Neural crest cell (in vitro differentiated cells): ENCODE data around the gene UCP2. TPM values are rescaled to one million over a fixed set of nuclear protein-coding genes. Genes with fewer than 3 reads are reported as not detected.
A peak's percentile ranks its signal among the peaks of the same experiment; 100 is the strongest.

Experiments
- DNase-seq: peaks from one replicate; pipeline ENCODE4 v3.0.0; 2021; ENCODE audit warnings: low read depth, mixed read lengths, low spot score
- H3K27ac Mint-ChIP-seq: one replicate; pipeline ENCODE4 v1.8.0; 2021; ENCODE audit warnings: mild to moderate bottlenecking, mixed read lengths; ENCODE audit not compliant: unreplicated experiment
- H3K27me3 Mint-ChIP-seq: 2 replicates; pipeline ENCODE4 v1.8.0; 2021; ENCODE audit warnings: low read depth, mild to moderate bottlenecking, mixed read lengths
- H3K36me3 Mint-ChIP-seq: 2 replicates; pipeline ENCODE4 v1.8.0; 2021; ENCODE audit warnings: low read depth, mild to moderate bottlenecking, mixed read lengths
- H3K4me1 Mint-ChIP-seq: 2 replicates; pipeline ENCODE4 v1.8.0; 2021; ENCODE audit warnings: mixed read lengths
- H3K4me3 Mint-ChIP-seq: one replicate; pipeline ENCODE4 v1.8.0; 2021; ENCODE audit warnings: mild to moderate bottlenecking, mixed read lengths
- H3K9me3 Mint-ChIP-seq: 2 replicates; pipeline ENCODE4 v1.8.0; 2021; ENCODE audit warnings: mixed read lengths
- CTCF ChIP-seq: fragments of 200-600 bp; sonication (generic); conservative IDR thresholded peaks from 2 replicates; pipeline ENCODE4 v1.5.0; 2021; ENCODE audit warnings: antibody characterized with exemption, mild to moderate bottlenecking
- total RNA-seq: library from RNA; stranded (reverse); gene quantifications from 2 replicates; pipeline ENCODE4 v1.2.1, GENCODE V29; 2021

Gene UCP2
- total RNA-seq, 1 donor from 2014 or later = 71.4 TPM

GRCh38 chr11:73932781-73933180 is 49.9 kb downstream of the UCP2 start:
- TF ChIP-seq CTCF = no peak
- DNase-seq = no peak
- Mint-ChIP-seq H3K27me3 (no peaks in the 10 kb centered on the region), H3K27ac (no peak overlapping the region), H3K36me3 (peaks cover 18% of the 10 kb centered on the region), H3K9me3 (no peaks in the 10 kb centered on the region), H3K4me1 (peaks cover 5% of the 10 kb centered on the region), H3K4me3 (no peak overlapping the region)

- H3K27me3 Mint-ChIP-seq = no peaks in the 10 kb centered on the region
- peaks cover 18% of the 10 kb centered on the region for H3K36me3 Mint-ChIP-seq
- H3K4me3 Mint-ChIP-seq = no peak overlapping the region
- H3K4me1 Mint-ChIP-seq = peaks cover 5% of the 10 kb centered on the region
- no peak for TF ChIP-seq CTCF
- DNase-seq = no peak
- no peak overlapping the region for H3K27ac Mint-ChIP-seq
- H3K9me3 Mint-ChIP-seq = no peaks in the 10 kb centered on the region
Observed at GRCh38 chr11:73931951-73932350, 50.7 kb downstream of the UCP2 start.

GRCh38 chr11:73931039-73931645 is 51.5 kb downstream of the UCP2 start:
- no peaks in the 10 kb centered on the region for H3K9me3 Mint-ChIP-seq
- DNase-seq = peak; percentile 12

GRCh38 chr11:73929388-73929787 is 53.3 kb downstream of the UCP2 start:
- H3K9me3 Mint-ChIP-seq = no peaks in the 10 kb centered on the region
- peaks cover 15% of the 10 kb centered on the region for H3K36me3 Mint-ChIP-seq
- no peaks in the 10 kb centered on the region for H3K27me3 Mint-ChIP-seq
- no peak for TF ChIP-seq CTCF
- peaks cover 5% of the 10 kb centered on the region for H3K4me1 Mint-ChIP-seq
- no peak overlapping the region for H3K27ac Mint-ChIP-seq
- H3K4me3 Mint-ChIP-seq = no peak overlapping the region
- DNase-seq = no peak

More at GRCh38 chr11:73931039-73931645, 51.5 kb downstream of the UCP2 start:
- no peak overlapping the region for H3K4me3 Mint-ChIP-seq
- H3K4me1 Mint-ChIP-seq = peaks cover 5% of the 10 kb centered on the region
- no peaks in the 10 kb centered on the region for H3K27me3 Mint-ChIP-seq
- H3K27ac Mint-ChIP-seq = no peak overlapping the region
- H3K36me3 Mint-ChIP-seq = peaks cover 18% of the 10 kb centered on the region
- peak; percentile 54 for TF ChIP-seq CTCF

Other genes with a start within 250 kb of the UCP2 start
- 75.0 and 85.9 TPM in 2 replicates for gene RAB6A, start 221.8 kb downstream of the UCP2 start, total RNA-seq
- gene MRPL48, start 195.0 kb downstream of the UCP2 start, total RNA-seq = 51.4 and 53.5 TPM in 2 replicates
- 86.7 and 86.9 TPM in 2 replicates for gene COA4, start 106.0 kb downstream of the UCP2 start, total RNA-seq
- 27.5 and 33.2 TPM in 2 replicates for gene PAAF1, start 105.8 kb downstream of the UCP2 start, total RNA-seq
- 0.32 and 0.35 TPM in 2 replicates for gene DNAJB13, start 31.8 kb downstream of the UCP2 start, total RNA-seq
- gene UCP3, start 26.2 kb upstream of the UCP2 start, total RNA-seq = 4.0 TPM in 2 replicates
- gene C2CD3, start 188.2 kb upstream of the UCP2 start, total RNA-seq = 39.2 and 41.9 TPM in 2 replicates
- gene PPME1, start 188.4 kb upstream of the UCP2 start, total RNA-seq = 46.0 and 53.4 TPM in 2 replicates